Endothelial cell of umbilical vein (primary cell): ENCODE data around the gene GLUD2. TPM values are rescaled to one million over a fixed set of nuclear protein-coding genes. Genes with fewer than 3 reads are reported as not detected.
"Not testable (repeated sequence)": the region's sequence is repeated elsewhere in the genome, so short reads cannot be mapped to it uniquely, and the experiment has no call there.

Experiments used
- BruUV-seq: library from RNA; stranded (reverse); fragments of 400-500 nt; replicated peaks from 2 replicates; lab custom pipeline; 2021; lab: Mats Ljungman, UMichigan
- CTCF ChIA-PET: fragments of 300-600, 350-600 bp; sonication (Branson Sonifier 250); formaldehyde crosslinking; loops from one replicate; lab custom pipeline; 2021; ENCODE audit warnings: antibody characterized with exemption, inconsistent platforms; lab: Charles Lee
- POLR2A ChIA-PET: fragments of 300-600, 350-600 bp; sonication (Branson Sonifier 250); formaldehyde crosslinking; loops from one replicate; lab custom pipeline; 2021; ENCODE audit warnings: antibody characterized with exemption, inconsistent platforms; lab: Charles Lee
- DNase-seq: peaks from one replicate; pipeline ENCODE4 v3.0.0-alpha.2; 2011; ENCODE audit warnings: low read depth, low spot score
- FAIRE-seq: peaks from 2 replicates; lab custom pipeline; 2011; peaks lifted over from hg19 to GRCh38; lab: Jason Lieb, UNC
- H2AFZ ChIP-seq: 2 replicates; pipeline ENCODE4 v1.6.0; 2012; ENCODE audit warnings: low read depth, low read length, control low read depth, inconsistent platforms
- H3K27ac ChIP-seq: 2 replicates; pipeline ENCODE4 v1.5.1; 2011; ENCODE audit warnings: low read depth, mild to moderate bottlenecking, control low read depth, low read length, moderate library complexity; ENCODE audit not compliant: insufficient read depth
- H3K27me3 ChIP-seq, 2 experiments: 2 replicates each; pipeline versions ENCODE4 v1.6.0 to v1.6.1; 2011; ENCODE audit warnings: low read length in 2 of 2, mixed read lengths in 1 of 2; ENCODE audit not compliant: control insufficient read depth in 2 of 2, insufficient read depth in 2 of 2
- H3K36me3 ChIP-seq, 2 experiments: 2 replicates in 1 of 2; 3 replicates in 1 of 2; pipeline ENCODE4 v1.5.1; 2011; ENCODE audit warnings: low read length in 2 of 2, mild to moderate bottlenecking in 1 of 2, moderate library complexity in 1 of 2; ENCODE audit not compliant: control insufficient read depth in 2 of 2, insufficient read depth in 2 of 2; ENCODE audit errors: extremely low read depth in 1 of 2
- H3K4me1 ChIP-seq: 3 replicates; pipeline ENCODE4 v1.5.1; 2011; ENCODE audit warnings: mild to moderate bottlenecking, low read length; ENCODE audit not compliant: control insufficient read depth, insufficient read depth; ENCODE audit errors: extremely low read depth
- H3K4me2 ChIP-seq: 2 replicates; pipeline ENCODE4 v1.6.1; 2011; ENCODE audit warnings: low read length, control low read depth, mixed read lengths; ENCODE audit not compliant: insufficient read depth
- H3K4me3 ChIP-seq, 3 experiments: fragments of 200-600 bp in 1 of 3; sonication (generic), shearing (Covaris generic) in 1 of 3; replicated peaks in 1 of 3; 2 replicates each; pipeline ENCODE4 v1.5.1; 2011 to 2016; ENCODE audit warnings: control low read depth in 3 of 3, low read length in 3 of 3, mild to moderate bottlenecking in 2 of 3, inconsistent platforms in 1 of 3, low read depth in 1 of 3, moderate library complexity in 1 of 3; ENCODE audit not compliant: insufficient read depth in 1 of 3
- H3K79me2 ChIP-seq: 2 replicates; pipeline ENCODE4 v1.6.0; 2012; ENCODE audit warnings: low read length, inconsistent platforms; ENCODE audit not compliant: control insufficient read depth, insufficient read depth
- H3K9ac ChIP-seq: replicated peaks from 2 replicates; pipeline ENCODE3; 2011; ENCODE audit warnings: low read length, control low read depth; ENCODE audit not compliant: insufficient read depth; ENCODE audit errors: extremely low read depth
- H3K9me1 ChIP-seq: replicated peaks from 3 replicates; pipeline ENCODE4 v1.6.0; 2011; ENCODE audit warnings: mild to moderate bottlenecking, low read length; ENCODE audit not compliant: control insufficient read depth, insufficient read depth; ENCODE audit errors: extremely low read depth
- H3K9me3 ChIP-seq: replicated peaks from 2 replicates; pipeline ENCODE4 v1.5.1; 2012; ENCODE audit warnings: low read length, inconsistent platforms; ENCODE audit not compliant: control insufficient read depth, insufficient read depth
- H4K20me1 ChIP-seq: replicated peaks from 2 replicates; pipeline ENCODE3; 2011; ENCODE audit warnings: mild to moderate bottlenecking, low read length; ENCODE audit not compliant: control insufficient read depth, insufficient read depth; ENCODE audit errors: extremely low read depth
- EZH2 ChIP-seq: IDR thresholded peaks from 2 replicates; pipeline ENCODE4 v1.6.1; 2012; ENCODE audit warnings: borderline replicate concordance, low read depth, mild to moderate bottlenecking, moderate library complexity, low read length, inconsistent platforms; ENCODE audit not compliant: severe bottlenecking
- FOS ChIP-seq: IDR thresholded peaks from 2 replicates; pipeline ENCODE4 v1.6.1; 2011; ENCODE audit warnings: mild to moderate bottlenecking, low read length, moderate library complexity, borderline replicate concordance; ENCODE audit not compliant: insufficient read depth
- GATA2 ChIP-seq: IDR thresholded peaks from 2 replicates; pipeline ENCODE4 v1.7.0; 2011; ENCODE audit warnings: low read depth, mild to moderate bottlenecking, moderate library complexity, mixed read lengths, low read length; ENCODE audit not compliant: insufficient read length, insufficient read depth
- JUN ChIP-seq: IDR thresholded peaks from 2 replicates; pipeline ENCODE4 v1.6.1; 2011; ENCODE audit warnings: borderline replicate concordance, low read depth; ENCODE audit not compliant: insufficient read length, insufficient read depth
- MYC ChIP-seq: IDR thresholded peaks from one replicate; pipeline ENCODE4 v1.6.1; 2011; ENCODE audit warnings: mild to moderate bottlenecking, low read depth, low read length
- POLR2A ChIP-seq: IDR thresholded peaks from 2 replicates; pipeline ENCODE4 v1.6.1; 2012; ENCODE audit warnings: low read depth, mild to moderate bottlenecking, control low read depth, low read length
- POLR2AphosphoS5 ChIP-seq: IDR thresholded peaks from 2 replicates; pipeline ENCODE4 v1.6.1; 2012; ENCODE audit warnings: low read depth, mild to moderate bottlenecking, control low read depth, low read length, moderate library complexity; ENCODE audit not compliant: insufficient read depth
- dilution Hi-C: fragments of 300-500 bp; cut with MboI; formaldehyde crosslinking; loops from one replicate; pipeline ENCODE4 v1.15.0; 2019; ENCODE audit warnings: low sequenced_read_pairs; ENCODE audit not compliant: extremely low pct_ligation_motif_present
- intact Hi-C: fragments of 100-400 bp; cut with micrococcal nuclease; formaldehyde crosslinking; loops from one replicate; pipeline ENCODE4 v1.10.0; 2022
- polyA plus RNA-seq, 4 experiments: library from polyadenylated mRNA; depleted of rRNA in 3 of 4; stranded (reverse) in 3 of 4; unstranded in 1 of 4; fragments of >200 nt; gene quantifications; 2 replicates each; pipeline versions ENCODE4 v1.2.1 to v1.2.3, GENCODE V29; 2011 to 2012; ENCODE audit warnings: missing spikeins in 1 of 4
- total RNA-seq: library from RNA; stranded (reverse); gene quantifications from 2 replicates; pipeline ENCODE4 v1.2.3, GENCODE V29; 2021
- TF ChIP-seq, protein P1 (sequence below), 2 donors: IDR thresholded peaks; 1 replicate in 1 of 2; 2 replicates in 1 of 2; pipeline ENCODE4 v1.5.1; 2011; ENCODE audit warnings: low read length in 2 of 2, mild to moderate bottlenecking in 2 of 2, moderate library complexity in 2 of 2, control low read depth in 1 of 2, inconsistent platforms in 1 of 2, low read depth in 1 of 2; ENCODE audit not compliant: insufficient read depth in 1 of 2; ENCODE audit errors: extremely low read depth in 1 of 2
- TF ChIP-seq, protein P2 (sequence below): IDR thresholded peaks from 2 replicates; pipeline ENCODE4 v1.6.1; 2011; ENCODE audit not compliant: insufficient read depth, insufficient read length

Gene GLUD2
- total and polyA plus RNA-seq, 2 donors (not counting 3 experiments of a cell fraction or from before 2014, with no cell fraction given) = 0.19 to 0.33 TPM

DNA sequence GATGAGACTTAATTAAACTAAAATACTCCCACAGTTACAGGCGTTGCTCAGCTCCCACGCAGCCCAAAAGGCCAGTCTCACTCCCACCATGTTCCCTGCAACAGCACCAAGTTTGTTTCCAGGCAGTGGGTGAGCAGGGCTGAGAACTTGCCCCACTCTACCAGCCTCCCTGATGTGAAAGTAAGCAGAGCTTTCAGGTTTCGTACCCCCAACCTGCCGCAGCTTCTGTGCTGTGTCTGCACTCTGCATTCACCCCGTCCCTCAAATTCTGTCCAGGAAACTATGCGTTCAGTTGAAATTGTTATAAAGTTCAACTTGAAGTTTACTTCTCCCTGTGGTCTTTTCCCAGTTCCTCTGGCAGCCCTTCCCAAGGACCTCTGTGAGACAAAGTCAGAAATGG lies 17.2 kb downstream of the GLUD2 start:
- Histone ChIP-seq H3K9me3 (no peaks in the 10 kb centered on the region), H3K9ac (no peak overlapping the region), H3K4me3 (no peak overlapping the region), H3K36me3 (no peaks in the 10 kb centered on the region), H3K4me2 (no peak overlapping the region), H4K20me1 (no peaks in the 10 kb centered on the region), H3K27me3 (no peaks in the 10 kb centered on the region), H3K79me2 (no peaks in the 10 kb centered on the region), H3K9me1 (no peaks in the 10 kb centered on the region), H3K27ac (no peak overlapping the region), H3K4me1 (no peaks in the 10 kb centered on the region), H2AFZ (no peak overlapping the region)
- no peak for FAIRE-seq
- TF ChIP-seq, protein P1, sequence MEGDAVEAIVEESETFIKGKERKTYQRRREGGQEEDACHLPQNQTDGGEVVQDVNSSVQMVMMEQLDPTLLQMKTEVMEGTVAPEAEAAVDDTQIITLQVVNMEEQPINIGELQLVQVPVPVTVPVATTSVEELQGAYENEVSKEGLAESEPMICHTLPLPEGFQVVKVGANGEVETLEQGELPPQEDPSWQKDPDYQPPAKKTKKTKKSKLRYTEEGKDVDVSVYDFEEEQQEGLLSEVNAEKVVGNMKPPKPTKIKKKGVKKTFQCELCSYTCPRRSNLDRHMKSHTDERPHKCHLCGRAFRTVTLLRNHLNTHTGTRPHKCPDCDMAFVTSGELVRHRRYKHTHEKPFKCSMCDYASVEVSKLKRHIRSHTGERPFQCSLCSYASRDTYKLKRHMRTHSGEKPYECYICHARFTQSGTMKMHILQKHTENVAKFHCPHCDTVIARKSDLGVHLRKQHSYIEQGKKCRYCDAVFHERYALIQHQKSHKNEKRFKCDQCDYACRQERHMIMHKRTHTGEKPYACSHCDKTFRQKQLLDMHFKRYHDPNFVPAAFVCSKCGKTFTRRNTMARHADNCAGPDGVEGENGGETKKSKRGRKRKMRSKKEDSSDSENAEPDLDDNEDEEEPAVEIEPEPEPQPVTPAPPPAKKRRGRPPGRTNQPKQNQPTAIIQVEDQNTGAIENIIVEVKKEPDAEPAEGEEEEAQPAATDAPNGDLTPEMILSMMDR (IDR thresholded peaks at IDR 0.05; ENCODE audit: extremely low read depth in 1 of 2, insufficient read depth in 1 of 2, low read depth in 1 of 2, low read length in 2 of 2) = no peak
- TF ChIP-seq, protein P2, sequence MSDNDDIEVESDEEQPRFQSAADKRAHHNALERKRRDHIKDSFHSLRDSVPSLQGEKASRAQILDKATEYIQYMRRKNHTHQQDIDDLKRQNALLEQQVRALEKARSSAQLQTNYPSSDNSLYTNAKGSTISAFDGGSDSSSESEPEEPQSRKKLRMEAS = no peak
- TF ChIP-seq POLR2AphosphoS5 = no peak
- no peak for TF ChIP-seq GATA2
- TF ChIP-seq EZH2 = no peak
- TF ChIP-seq POLR2A = no peak
- TF ChIP-seq MYC = no peak
- TF ChIP-seq JUN = no peak
- no peak for TF ChIP-seq FOS
- DNase-seq = no peak
- no TSS peak for BruUV-seq
- ChIA-PET POLR2A (no interaction called here), CTCF (no interaction called here)
- intact Hi-C loops = no loop called here
- dilution Hi-C loops = no loop called here

DNA sequence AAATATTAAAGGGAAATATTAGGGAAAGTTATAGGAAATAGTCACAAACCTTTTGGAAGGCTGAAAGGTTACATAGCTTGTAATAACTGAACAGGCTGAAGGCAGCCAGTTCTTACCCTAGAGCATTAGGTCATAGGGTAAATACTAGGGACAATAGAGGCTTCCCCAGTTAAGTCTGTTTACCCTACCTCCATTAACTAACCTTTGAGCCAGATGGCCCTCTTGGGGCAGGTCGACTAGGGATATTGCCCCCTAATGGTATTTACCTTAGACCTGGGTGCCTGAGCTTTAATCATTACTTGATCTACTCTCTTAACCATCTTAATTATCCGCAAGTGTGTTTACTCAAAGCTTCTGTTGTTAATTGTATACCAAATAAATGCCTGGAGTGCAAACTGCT lies 36.8 kb downstream of the GLUD2 start:
- H3K27me3 ChIP-seq, H3K4me3 ChIP-seq, H3K9me1 ChIP-seq, H3K36me3 ChIP-seq, dilution Hi-C loops, POLR2A ChIA-PET, intact Hi-C loops, H3K9ac ChIP-seq, CTCF ChIA-PET, DNase-seq, H3K27ac ChIP-seq, H3K9me3 ChIP-seq, H3K79me2 ChIP-seq, H3K4me2 ChIP-seq, H4K20me1 ChIP-seq, H3K4me1 ChIP-seq, BruUV-seq, H2AFZ ChIP-seq, FAIRE-seq: not testable (repeated sequence)
